ENCODE results near the gene ISG20. TPM values are rescaled to one million over a fixed set of nuclear protein-coding genes. Genes with fewer than 3 reads are reported as not detected.

ISG20 gene
- total and polyA plus RNA-seq, 9 donors: 0.35 to 1.8 (median 0.71) TPM

DNA sequence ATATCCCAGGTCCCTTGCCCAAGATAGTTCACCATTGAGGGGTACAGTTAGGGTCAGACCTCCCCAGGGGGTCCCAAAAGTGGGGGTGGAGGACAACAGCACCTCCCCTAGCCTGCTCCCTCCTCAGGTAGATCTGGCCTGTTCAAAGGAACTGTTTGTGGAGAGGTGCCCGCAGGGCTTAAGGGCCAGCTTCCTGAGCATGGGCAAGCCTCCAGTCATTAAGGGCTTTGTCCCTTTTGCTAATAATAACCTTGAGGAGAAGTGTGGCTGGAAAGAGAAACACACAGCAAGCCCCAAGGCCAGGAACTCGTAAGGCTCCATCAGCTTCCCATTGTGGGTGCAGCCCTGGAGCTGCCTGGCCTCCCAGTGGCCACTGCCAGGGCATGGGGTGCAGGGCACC is 47.4 kb downstream of the ISG20 start:
- Histone ChIP-seq H3K4me1 (ENCODE audit: control insufficient read depth, insufficient read depth, low read length) (peaks cover 3% of the 10 kb centered on the region), H3K27ac (ENCODE audit: low read length) (no peak overlapping the region), H3K9me3 (replicated peaks; ENCODE audit: control insufficient read depth, low read depth, low read length) (no peaks in the 10 kb centered on the region), H3K36me3 (ENCODE audit: control insufficient read depth, insufficient read depth, low read length) (no peaks in the 10 kb centered on the region), H3K4me3 (ENCODE audit: low read length) (no peak overlapping the region), H3K27me3 (ENCODE audit: control insufficient read depth, insufficient read depth, low read length) (no peaks in the 10 kb centered on the region)
- WGBS (ENCODE audit: insufficient coverage): no CpG with 5 or more reads among the region's 2 CpGs
- DNase-seq: no peak

DNA sequence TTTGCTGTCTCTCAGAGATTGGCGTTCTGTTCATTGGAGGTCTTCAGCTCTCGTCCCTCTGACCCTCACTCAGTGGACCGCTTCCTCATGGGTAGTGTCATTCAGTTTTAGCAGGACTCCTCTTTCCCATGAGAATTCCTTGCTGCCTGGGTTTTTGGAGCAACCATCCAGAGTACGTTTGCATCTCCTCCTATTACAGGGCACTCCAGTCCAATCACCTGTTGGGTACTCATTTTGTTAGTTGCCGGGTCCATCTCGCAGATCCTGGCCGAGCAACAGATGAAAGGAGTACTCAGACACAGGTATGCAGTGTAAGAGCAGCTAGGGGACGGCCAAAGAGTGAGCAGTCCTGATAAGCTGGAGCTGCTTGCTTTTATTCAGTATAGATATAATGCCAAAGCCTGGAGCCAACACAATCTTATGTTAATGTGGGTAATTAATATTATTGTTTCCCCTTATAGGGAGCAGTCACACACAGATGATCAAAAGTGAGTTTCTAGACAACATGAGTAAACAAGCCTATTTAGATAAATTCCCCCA is 49.6 kb downstream of the ISG20 start:
- no peaks in the 10 kb centered on the region for H3K9me3 ChIP-seq (replicated peaks; ENCODE audit: control insufficient read depth, low read depth, low read length)
- DNase-seq: no peak
- H3K36me3 ChIP-seq (ENCODE audit: control insufficient read depth, insufficient read depth, low read length): no peaks in the 10 kb centered on the region
- H3K27ac ChIP-seq (ENCODE audit: low read length): no peak overlapping the region
- H3K27me3 ChIP-seq (ENCODE audit: control insufficient read depth, insufficient read depth, low read length): no peaks in the 10 kb centered on the region
- 90% methylated on average over 7 of the region's 8 CpGs for WGBS (ENCODE audit: insufficient coverage)
- H3K4me1 ChIP-seq (ENCODE audit: control insufficient read depth, insufficient read depth, low read length): no peaks in the 10 kb centered on the region
- no peak overlapping the region for H3K4me3 ChIP-seq (ENCODE audit: low read length)

DNA sequence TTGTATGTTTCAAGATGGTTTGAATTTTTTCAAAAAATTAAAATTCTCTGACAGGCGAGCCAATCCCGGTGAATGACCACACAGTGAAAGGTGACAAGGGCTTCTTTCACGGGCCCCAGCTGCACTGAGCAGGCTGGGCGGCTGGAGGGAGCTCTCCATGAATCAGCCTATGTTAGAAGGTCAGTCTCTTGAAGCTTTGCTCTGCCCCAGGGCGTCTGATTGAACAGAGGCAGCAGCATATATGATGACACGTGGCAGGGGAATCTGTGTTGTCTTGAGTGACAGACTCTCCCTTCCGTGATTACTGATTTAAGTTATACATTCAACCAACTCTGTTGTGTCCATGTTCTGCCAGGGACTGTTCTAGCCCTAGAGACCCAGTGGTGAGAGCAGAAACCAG is 51.5 kb downstream of the ISG20 start:
- no peaks in the 10 kb centered on the region for H3K4me1 ChIP-seq (ENCODE audit: control insufficient read depth, insufficient read depth, low read length)
- H3K4me3 ChIP-seq (ENCODE audit: low read length): no peak overlapping the region
- no peak overlapping the region for H3K27ac ChIP-seq (ENCODE audit: low read length)
- no peaks in the 10 kb centered on the region for H3K9me3 ChIP-seq (replicated peaks; ENCODE audit: control insufficient read depth, low read depth, low read length)
- DNase-seq: no peak
- H3K36me3 ChIP-seq (ENCODE audit: control insufficient read depth, insufficient read depth, low read length): no peaks in the 10 kb centered on the region
- H3K27me3 ChIP-seq (ENCODE audit: control insufficient read depth, insufficient read depth, low read length): peaks cover under 1% of the 10 kb centered on the region
- 97% methylated on average over 4 of the region's 7 CpGs for WGBS (ENCODE audit: insufficient coverage)

DNA sequence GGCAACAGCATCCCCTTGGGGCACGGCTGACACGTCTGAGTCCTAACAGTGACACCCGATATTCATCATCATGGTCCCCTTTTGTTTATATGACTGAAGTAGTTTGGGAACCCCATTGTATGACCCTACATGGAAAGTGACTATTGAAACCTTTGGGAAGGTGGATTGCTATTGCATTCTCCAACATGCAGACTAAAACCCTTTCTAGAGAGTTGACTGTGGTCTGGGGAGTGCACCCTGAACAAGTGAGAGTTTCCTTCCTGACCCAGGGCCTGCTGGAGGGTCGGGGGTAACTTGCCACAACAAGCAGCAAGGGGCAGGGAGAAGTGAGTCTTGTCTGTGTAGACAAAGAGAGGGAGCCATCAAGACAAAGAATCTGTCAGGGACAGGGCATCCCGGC is 54.4 kb downstream of the ISG20 start:
- Histone ChIP-seq H3K36me3 (ENCODE audit: control insufficient read depth, insufficient read depth, low read length) (no peaks in the 10 kb centered on the region), H3K27ac (ENCODE audit: low read length) (no peak overlapping the region), H3K4me3 (ENCODE audit: low read length) (no peak overlapping the region), H3K4me1 (ENCODE audit: control insufficient read depth, insufficient read depth, low read length) (peaks cover 3% of the 10 kb centered on the region), H3K9me3 (replicated peaks; ENCODE audit: control insufficient read depth, low read depth, low read length) (no peaks in the 10 kb centered on the region), H3K27me3 (ENCODE audit: control insufficient read depth, insufficient read depth, low read length) (peaks cover 5% of the 10 kb centered on the region)
- no peak for DNase-seq
- 60% methylated on average over 2 of the region's 5 CpGs for WGBS (ENCODE audit: insufficient coverage)

DNA sequence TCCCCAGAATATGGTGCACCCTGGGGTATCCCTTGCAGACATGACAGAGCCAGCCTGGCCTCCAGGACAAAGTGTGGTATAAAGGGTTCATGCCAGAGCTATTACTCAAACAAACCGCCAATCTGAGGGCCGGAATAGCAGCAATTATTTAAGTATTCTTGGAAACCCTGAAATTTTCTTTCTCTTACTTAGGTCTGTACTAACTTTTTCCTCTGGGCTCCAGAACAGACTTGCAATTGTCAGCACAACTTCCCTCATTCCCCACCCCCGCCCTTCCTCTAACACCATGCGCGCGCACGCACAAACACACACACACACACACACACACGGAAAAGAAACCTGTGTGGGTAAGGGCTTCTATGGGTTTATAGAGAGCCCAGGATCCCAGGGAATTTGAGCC is 56.3 kb downstream of the ISG20 start:
- H3K27ac ChIP-seq (ENCODE audit: low read length): no peak overlapping the region
- H3K4me3 ChIP-seq (ENCODE audit: low read length): no peak overlapping the region
- peaks cover 9% of the 10 kb centered on the region for H3K4me1 ChIP-seq (ENCODE audit: control insufficient read depth, insufficient read depth, low read length)
- no peaks in the 10 kb centered on the region for H3K36me3 ChIP-seq (ENCODE audit: control insufficient read depth, insufficient read depth, low read length)
- peaks cover 5% of the 10 kb centered on the region for H3K27me3 ChIP-seq (ENCODE audit: control insufficient read depth, insufficient read depth, low read length)
- 66% methylated on average over 2 of the region's 8 CpGs for WGBS (ENCODE audit: insufficient coverage)
- H3K9me3 ChIP-seq (replicated peaks; ENCODE audit: control insufficient read depth, low read depth, low read length): no peaks in the 10 kb centered on the region
- no peak for DNase-seq

DNA sequence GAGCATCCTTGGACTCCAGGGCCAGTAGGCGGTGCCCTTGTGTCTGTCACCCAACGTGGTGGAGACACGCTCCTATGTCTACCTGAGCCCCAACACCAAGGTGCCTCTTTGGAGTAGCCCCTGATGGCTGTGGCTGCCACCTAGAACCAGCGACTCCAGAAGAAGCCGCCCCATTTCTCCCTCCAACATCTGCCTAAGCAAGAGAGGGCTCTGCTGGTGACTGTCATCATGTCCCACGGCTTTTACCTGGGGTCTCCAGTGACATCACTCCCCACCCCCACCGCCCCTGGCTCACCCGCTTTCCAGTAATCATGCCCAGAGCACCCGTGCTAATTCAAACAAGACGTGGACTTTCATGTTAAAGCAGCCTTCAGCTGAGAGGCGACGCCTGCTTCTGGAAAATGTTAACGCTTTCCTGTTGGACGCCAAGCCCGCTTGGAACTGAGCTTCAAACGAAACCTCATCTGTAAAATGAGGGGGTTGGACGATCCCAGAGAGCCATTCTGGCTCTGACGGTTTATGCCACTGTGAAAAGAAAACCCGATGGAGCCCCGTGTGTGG is 57.0 kb downstream of the ISG20 start:
- DNase-seq: peak; percentile 84
- WGBS (ENCODE audit: insufficient coverage): 40% methylated on average over 19 of the region's 20 CpGs
- peak overlapping the region; percentile 57 for H3K27ac ChIP-seq (ENCODE audit: low read length)
- H3K36me3 ChIP-seq (ENCODE audit: control insufficient read depth, insufficient read depth, low read length): no peaks in the 10 kb centered on the region
- H3K9me3 ChIP-seq (replicated peaks; ENCODE audit: control insufficient read depth, low read depth, low read length): no peaks in the 10 kb centered on the region
- H3K27me3 ChIP-seq (ENCODE audit: control insufficient read depth, insufficient read depth, low read length): peaks cover 5% of the 10 kb centered on the region
- no peak overlapping the region for H3K4me3 ChIP-seq (ENCODE audit: low read length)
- peaks cover 10% of the 10 kb centered on the region for H3K4me1 ChIP-seq (ENCODE audit: control insufficient read depth, insufficient read depth, low read length)

DNA sequence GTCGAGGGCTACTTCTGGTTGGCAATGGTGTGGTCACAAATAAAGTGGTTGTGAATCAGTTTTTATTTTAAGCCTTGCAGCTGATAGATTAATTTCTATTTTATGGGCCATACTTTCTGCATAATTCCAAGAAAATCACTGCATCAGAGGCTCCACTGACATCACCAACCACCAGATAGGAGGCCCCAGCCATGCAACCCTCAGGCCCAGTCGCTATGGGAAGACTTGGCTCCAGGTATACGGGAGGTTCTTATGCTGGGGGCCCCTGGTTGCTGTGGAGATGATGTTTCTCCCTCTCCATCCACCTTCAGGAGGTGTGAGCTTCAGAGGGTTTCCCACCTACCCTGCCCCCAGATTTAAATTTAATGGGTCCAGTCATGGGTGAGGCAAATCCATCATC is 57.4 kb downstream of the ISG20 start:
- no peak overlapping the region for H3K4me3 ChIP-seq (ENCODE audit: low read length)
- WGBS (ENCODE audit: insufficient coverage): 20% methylated on average over 1 of the region's 3 CpGs

DNA sequence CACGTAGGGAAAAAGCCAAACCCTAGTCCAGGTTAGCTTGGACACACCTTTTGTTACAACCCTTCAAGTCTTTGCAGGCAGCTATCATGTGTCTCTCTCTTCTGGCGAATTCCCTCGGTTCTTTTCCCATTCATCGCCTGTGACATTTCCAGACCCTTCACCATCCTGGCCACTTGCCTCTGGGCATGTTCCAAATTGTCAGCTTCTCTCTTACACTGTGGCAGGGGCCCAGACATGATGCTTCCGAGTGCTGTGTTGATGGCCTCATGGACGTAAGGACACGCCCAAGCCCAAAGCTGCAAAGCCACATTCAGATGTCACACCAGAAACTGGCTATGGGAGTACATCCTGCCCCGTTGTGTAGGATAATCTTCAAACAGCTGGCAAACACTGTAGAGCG is 58.5 kb downstream of the ISG20 start:
- DNase-seq: no peak
- no peaks in the 10 kb centered on the region for H3K9me3 ChIP-seq (replicated peaks; ENCODE audit: control insufficient read depth, low read depth, low read length)
- no peaks in the 10 kb centered on the region for H3K36me3 ChIP-seq (ENCODE audit: control insufficient read depth, insufficient read depth, low read length)
- H3K27me3 ChIP-seq (ENCODE audit: control insufficient read depth, insufficient read depth, low read length): peaks cover 5% of the 10 kb centered on the region
- 68% methylated on average over 5 of the region's 9 CpGs for WGBS (ENCODE audit: insufficient coverage)
- no peak overlapping the region for H3K4me3 ChIP-seq (ENCODE audit: low read length)
- peaks cover 10% of the 10 kb centered on the region for H3K4me1 ChIP-seq (ENCODE audit: control insufficient read depth, insufficient read depth, low read length)
- H3K27ac ChIP-seq (ENCODE audit: low read length): no peak overlapping the region

More for the DNA sequence above, 57.4 kb downstream of the ISG20 start:
- no peak for DNase-seq
- H3K9me3 ChIP-seq (replicated peaks; ENCODE audit: control insufficient read depth, low read depth, low read length): no peaks in the 10 kb centered on the region
- no peaks in the 10 kb centered on the region for H3K36me3 ChIP-seq (ENCODE audit: control insufficient read depth, insufficient read depth, low read length)
- peaks cover 10% of the 10 kb centered on the region for H3K4me1 ChIP-seq (ENCODE audit: control insufficient read depth, insufficient read depth, low read length)
- H3K27ac ChIP-seq (ENCODE audit: low read length): peak overlapping the region; percentile 57
- peaks cover 5% of the 10 kb centered on the region for H3K27me3 ChIP-seq (ENCODE audit: control insufficient read depth, insufficient read depth, low read length)

DNA sequence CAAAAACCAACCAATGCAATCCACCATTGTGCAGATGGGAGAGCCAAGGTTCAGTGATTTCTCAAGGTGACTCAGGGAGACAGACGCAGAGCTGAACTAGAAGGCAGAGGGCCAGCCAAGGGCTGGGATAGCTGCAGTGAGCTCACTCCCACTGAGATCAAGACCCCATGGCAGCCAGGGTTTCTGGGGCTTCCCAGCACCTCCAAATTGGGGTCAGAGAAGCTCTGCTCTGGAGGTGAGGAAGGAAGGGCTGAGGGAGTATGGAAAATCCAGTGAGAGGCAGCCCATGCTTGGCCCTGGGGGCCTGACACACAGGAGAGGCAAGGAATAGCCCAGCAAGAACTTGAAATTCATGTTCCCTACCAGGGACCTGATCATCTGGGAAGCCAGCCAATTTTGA is 61.0 kb downstream of the ISG20 start:
- no peak for DNase-seq

DNA sequence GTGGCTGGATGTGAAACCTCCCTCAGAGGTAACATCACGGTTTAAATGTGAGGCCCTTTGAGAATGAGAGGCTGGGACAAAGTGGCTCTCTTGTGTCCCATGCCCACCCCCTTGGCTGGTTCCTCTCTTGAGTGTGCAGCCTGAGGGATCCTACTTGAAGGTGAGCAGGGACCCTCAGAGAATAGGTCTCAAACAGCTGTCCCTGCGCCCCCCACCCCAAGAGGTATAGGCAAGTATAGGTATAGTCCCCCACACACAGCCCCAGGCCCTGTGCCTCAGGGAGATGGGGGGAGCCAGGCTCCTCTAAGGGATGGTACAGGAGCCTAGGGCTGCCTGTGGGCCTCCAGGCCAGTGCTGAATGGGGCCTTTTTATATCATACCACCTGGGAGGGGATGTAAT is 61.9 kb downstream of the ISG20 start:
- no CpG with 5 or more reads among the region's 2 CpGs for WGBS (ENCODE audit: insufficient coverage)
- H3K27me3 ChIP-seq (ENCODE audit: control insufficient read depth, insufficient read depth, low read length): peaks cover 5% of the 10 kb centered on the region
- H3K36me3 ChIP-seq (ENCODE audit: control insufficient read depth, insufficient read depth, low read length): no peaks in the 10 kb centered on the region
- no peak overlapping the region for H3K4me3 ChIP-seq (ENCODE audit: low read length)
- H3K4me1 ChIP-seq (ENCODE audit: control insufficient read depth, insufficient read depth, low read length): peaks cover 14% of the 10 kb centered on the region
- H3K27ac ChIP-seq (ENCODE audit: low read length): no peak overlapping the region
- H3K9me3 ChIP-seq (replicated peaks; ENCODE audit: control insufficient read depth, low read depth, low read length): no peaks in the 10 kb centered on the region
- no peak for DNase-seq

More for the DNA sequence above, 61.0 kb downstream of the ISG20 start:
- Histone ChIP-seq H3K4me1 (ENCODE audit: control insufficient read depth, insufficient read depth, low read length) (peaks cover 11% of the 10 kb centered on the region), H3K36me3 (ENCODE audit: control insufficient read depth, insufficient read depth, low read length) (no peaks in the 10 kb centered on the region), H3K27me3 (ENCODE audit: control insufficient read depth, insufficient read depth, low read length) (peaks cover 5% of the 10 kb centered on the region), H3K4me3 (ENCODE audit: low read length) (no peak overlapping the region), H3K9me3 (replicated peaks; ENCODE audit: control insufficient read depth, low read depth, low read length) (no peaks in the 10 kb centered on the region), H3K27ac (ENCODE audit: low read length) (no peak overlapping the region)
- WGBS (ENCODE audit: insufficient coverage): 44% methylated on average over 1 of the region's 1 CpG

All from muscle of leg (tissue), 11 donors.